ENCODE results near the gene ADAM19.
"Not testable (repeated sequence)": the region's sequence is repeated elsewhere in the genome, so short reads cannot be mapped to it uniquely, and the experiment has no call there.

Gene ADAM19

DNA sequence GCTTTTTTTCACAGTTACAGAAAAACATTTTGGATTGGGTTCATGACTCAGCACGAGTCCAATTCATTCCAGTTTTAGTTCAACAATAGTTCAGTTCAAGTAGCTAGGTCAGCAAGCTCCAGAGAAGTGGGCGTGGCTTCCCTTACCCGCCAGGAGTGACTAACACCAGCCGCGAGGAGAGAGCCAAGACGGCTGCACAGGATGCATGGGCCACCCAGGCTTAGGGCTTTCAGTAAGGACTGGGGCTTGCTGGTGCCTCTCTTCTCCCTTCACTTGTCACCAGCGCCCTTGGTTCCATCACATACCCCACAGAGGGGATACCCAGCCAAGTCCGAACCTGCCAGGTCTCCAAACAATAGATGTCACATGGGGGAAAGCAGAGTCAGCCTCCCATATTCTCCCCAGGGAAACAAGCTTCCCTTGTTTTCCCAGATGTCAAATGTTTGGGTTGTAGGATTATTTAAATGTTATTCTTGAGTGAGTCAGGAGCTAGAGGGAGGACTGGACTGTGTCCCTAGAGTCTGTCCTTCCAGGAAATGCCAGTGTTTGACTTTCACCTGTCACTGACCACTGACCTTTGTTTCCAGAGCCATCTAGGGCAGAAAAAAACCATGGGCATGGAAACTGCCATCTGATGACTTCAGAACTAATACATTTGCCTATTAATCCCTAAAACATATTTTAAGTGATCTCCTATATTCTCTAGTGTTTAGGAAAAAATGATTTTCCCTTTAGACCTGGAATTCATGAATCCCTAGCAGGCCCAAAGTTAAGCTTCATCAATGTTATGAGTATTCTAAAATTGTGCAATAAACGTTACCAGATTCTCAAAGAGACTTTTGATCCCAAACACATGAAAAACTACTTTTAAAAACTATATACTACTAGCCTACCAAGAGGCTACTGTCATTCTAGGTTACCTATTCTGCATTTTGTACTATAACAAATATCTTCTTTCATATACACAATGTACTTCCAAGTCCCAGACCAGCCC lies 63.6 kb downstream of the ADAM19 start:
- DNase-seq, result peak; percentile 20

DNA sequence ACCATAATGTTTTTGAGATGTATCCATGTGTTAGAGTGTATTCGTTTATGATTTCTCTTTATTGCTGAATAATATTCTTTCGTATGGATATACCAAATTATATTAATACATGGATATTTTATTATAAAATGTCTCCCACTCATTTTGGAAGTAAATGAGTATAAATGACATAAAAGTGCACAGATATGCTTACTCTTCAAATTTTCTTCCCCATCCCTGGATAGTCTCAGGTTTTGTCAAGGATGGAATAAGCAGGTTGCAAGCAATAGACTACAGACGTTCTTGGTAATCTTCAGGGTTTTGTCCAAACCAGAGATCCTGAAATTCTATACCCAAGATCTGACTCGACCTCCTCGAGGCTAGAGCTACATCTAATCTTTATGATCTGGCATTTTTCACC lies 64.9 kb downstream of the ADAM19 start:
- no peak for DNase-seq

DNA sequence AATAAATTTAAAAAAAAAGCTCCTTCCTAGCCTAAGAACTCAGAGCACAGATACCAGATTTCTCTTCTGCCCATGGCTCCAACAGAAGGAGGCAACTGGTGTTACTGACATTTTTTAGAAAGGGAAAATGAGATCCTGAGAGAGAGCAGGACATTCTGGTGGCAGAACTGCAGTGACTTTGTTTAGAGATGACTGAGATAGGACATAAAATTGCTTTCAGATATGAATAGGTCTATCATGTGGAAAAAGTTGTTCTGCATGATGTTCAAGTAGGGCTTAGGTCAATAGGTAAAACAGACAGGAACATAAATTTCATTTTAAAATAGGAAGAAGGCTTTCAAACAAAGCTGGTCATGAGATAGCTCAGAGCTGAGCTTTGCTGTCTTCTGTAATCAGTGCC lies 66.0 kb downstream of the ADAM19 start:
- no peak for DNase-seq

GRCh38 chr5:157509093-157509492 lies 66.5 kb downstream of the ADAM19 start:
- DNase-seq, result no peak

GRCh38 chr5:157506981-157507780 lies 68.4 kb downstream of the ADAM19 start:
- no peak for DNase-seq

GRCh38 chr5:157506066-157506590 lies 69.4 kb downstream of the ADAM19 start:
- DNase-seq, result no peak

GRCh38 chr5:157505496-157505895 lies 70.1 kb downstream of the ADAM19 start:
- DNase-seq, result no peak

DNA sequence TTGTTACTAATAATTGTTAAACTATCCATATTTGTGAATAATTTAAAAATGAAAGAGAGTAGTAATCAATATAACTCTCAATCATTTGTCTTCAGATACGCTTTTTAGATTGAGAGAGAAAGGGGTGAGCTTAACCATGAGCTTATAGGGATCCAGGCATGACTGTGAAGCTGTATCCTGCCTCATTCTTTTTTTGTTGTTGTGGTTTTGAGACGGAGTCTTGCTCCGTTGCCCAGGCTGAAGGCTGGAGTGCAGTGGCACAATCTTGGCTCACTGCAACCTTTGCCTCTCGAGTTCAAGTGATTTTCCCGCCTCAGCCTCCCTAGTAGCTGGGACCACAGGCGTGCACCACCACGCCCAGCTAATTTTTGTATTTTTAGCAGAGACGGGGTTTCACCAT lies 71.5 kb downstream of the ADAM19 start:
- DNase-seq, result no peak

GRCh38 chr5:157502143-157502647 lies 73.4 kb downstream of the ADAM19 start:
- no peak for DNase-seq

- DNase-seq, result no peak
These were observed 77.5 kb downstream of the ADAM19 start for GRCh38 chr5:157497875-157498611.

- DNase-seq, result no peak
These were observed 78.7 kb downstream of the ADAM19 start for GRCh38 chr5:157496864-157497263.

DNA sequence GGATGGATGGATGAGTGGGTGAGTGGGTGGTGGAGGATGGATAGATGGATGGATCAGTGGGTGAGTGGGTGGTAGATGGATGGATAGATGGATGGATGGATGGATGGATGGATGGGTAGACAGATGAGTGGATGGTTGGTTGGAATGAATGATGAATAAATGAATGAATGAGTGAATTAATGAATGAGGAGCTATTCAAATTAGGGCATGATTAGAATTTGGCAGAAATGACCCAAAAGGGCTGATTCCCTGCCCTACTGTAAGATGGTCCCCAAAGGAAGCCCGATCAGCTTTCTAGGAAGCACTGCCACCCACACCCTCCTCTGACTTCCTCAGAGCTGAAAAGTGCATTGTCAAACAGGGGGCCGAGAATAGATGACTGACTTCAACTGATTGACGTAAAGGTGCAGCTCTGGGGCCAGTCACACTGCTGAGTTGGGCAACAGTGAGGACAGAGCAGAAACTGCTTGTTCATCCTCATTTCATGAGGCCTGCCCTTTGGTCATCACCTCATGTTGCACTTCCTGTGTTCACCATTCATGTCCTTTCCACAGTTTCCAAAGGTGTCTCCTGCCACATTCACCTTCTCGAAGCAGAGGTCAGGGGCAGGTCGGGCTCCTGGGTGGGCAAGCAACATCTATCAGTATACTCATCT lies 81.3 kb downstream of the ADAM19 start:
- no peak for DNase-seq

GRCh38 chr5:157492886-157493285 lies 82.7 kb downstream of the ADAM19 start:
- no peak for DNase-seq

GRCh38 chr5:157491471-157491995 lies 84.0 kb downstream of the ADAM19 start:
- no peak for DNase-seq

DNA sequence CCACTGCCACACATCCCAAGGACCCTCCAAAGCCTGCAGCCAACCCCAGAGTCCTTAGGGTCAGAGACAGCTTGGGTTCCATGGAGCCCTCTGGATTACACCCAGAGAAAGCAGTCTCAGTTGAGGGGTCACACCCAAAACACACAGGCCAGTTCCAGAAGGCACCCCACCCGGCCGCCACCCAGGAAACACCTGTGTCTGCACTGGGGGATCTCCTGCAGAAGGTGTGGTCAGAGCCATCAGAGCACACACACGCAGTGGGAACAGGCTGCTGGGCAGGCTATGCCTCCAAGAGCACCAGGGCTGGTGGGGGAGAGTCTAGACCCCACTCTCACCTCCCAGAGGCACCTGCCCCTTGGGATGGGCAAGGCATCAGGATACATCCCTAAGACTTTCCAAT lies 88.2 kb downstream of the ADAM19 start:
- no peak for DNase-seq

DNA sequence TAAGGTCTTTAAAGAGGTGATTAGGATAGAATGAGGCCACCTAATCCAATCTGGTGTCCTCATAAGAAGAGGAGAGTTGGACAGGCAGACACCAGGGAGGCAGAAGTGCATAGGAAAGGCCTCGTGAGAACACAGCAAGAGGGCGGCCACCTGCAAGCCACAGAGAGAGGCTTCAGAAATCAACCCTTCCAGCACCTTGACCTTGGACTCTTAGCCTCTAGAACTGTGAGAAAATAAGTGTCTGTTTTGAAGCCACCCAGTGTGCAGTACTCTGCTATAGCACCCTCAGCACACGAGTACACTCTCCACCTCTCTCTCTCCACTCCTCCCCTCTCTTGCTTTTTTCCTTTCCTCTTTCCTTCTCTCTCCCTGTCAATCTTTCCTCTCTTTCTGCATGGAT lies 88.7 kb downstream of the ADAM19 start:
- DNase-seq, result no peak

DNA sequence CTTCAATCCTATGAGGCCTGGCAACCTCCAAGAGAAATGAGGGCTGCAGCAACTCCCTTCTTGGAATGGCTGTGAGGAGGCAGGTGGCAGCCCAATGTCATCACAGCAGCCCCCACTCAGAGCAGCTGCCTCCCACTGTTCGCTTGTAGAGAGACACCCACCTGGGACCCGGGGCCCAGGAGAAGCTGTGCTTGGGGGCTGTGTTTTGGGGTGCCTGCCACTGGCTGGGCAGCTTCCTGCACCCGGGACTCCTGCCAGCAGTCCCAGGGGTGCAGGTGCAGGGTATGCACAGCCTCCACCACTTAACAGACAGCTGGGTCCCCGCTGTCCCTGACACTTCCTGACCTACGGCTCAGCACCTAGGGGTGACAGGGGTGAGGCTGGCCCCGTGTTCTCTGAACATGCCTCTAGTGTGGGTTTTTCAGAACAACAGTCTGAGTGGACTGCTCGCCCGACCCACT lies 89.3 kb downstream of the ADAM19 start:
- DNase-seq, result no peak

DNA sequence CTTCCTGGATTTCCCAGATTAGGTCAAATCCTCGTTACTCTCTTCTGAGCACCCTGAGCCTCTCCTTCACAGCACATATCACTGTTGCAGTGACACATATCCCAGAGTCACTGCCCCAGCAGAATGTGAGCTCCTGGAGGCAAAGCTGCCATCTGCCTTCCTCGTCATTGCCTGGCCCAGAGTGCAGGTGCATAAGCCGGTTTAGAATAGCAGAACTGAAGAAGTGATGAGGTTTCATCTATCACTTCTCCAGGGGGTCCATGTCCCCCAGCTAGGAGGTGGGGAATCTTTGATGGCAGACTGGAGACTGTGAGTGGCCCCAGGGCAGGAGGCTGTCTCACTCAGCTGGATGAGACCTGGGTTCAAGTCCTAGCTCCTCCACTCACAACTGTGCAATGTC lies 89.8 kb downstream of the ADAM19 start:
- no peak for DNase-seq

- no peak for DNase-seq
These were observed 90.2 kb downstream of the ADAM19 start for GRCh38 chr5:157485340-157485739.

DNA sequence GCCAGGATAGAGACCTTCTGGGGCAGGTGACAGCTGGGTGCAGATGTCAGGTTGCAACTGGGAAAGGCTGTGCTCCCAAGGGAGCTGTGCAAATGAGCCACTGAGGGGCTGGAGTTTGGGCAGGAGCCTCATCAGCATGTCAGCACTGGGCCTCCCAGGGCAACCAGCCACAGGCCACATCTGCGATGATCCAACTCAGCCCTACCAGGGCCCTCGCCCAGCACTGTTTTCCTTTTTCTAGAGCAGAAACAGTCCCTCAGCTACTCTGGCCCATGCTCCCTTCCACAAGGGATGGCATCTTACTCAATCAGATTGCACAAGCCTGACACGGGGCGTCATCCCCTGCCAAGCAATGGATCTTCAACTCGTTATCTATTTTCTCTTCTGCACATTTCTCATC lies 90.8 kb downstream of the ADAM19 start:
- no peak for DNase-seq

DNA sequence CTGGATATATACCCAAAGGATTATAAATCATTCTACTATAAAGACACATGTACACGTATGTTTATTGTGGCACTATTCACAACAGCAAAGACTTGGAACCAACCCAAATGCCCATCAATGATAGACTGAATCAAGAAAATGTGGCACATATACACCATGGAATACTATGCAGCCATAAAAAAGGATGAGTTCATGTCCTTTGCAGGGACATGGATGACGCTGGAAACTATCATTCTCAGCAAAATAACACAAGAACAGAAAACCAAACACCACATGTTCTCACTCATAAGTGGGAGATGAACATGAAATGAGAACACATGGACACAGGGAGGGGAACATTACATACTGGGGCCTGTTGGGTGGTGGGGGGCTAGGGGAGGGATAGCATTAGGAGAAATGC lies 92.9 kb downstream of the ADAM19 start:
- not testable (repeated sequence) for DNase-seq

DNA sequence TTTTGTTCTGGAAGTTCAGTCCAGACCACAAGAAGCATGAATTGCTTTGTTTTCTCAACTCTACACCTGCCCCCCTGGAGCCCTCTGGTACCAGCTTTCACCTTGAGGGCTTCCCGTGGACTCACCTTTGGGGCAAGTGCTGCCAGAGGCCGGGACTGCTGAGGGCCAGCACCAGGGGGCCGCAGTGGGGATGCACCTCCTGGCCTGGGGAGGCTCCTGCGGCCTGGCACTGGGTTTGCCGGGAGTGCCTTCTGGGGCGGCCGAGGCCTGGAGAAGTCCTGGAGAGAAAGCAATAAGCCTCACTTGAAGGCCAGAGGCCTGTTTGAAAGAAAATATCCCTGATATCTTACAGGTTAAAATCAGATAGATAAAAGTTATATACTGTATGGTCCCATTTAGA lies 93.9 kb downstream of the ADAM19 start:
- DNase-seq, result no peak

All from NCI-H2227 treated with DMSO at 0.1 percent for 48 hours (cell line).